ACC112 (cell line): Measurements from ENCODE around the gene SERPINB5.
A peak's percentile ranks its signal among the peaks of the same experiment; 100 is the strongest.

Source experiments
- H2AFZ ChIP-seq: fragments of 200-600 bp; sonication (generic); one replicate; pipeline ENCODE4 v1.6.0; 2017; ENCODE audit warnings: antibody characterized with exemption, low read length; ENCODE audit not compliant: unreplicated experiment
- H3K27ac ChIP-seq: fragments of 200-600 bp; sonication (generic); 2 replicates; pipeline ENCODE4 v1.5.1; 2014; ENCODE audit warnings: low read depth, mild to moderate bottlenecking, antibody characterized with exemption, low read length, moderate library complexity
- H3K27me3 ChIP-seq: fragments of 200-600 bp; sonication (generic); 2 replicates; pipeline ENCODE4 v1.6.1; 2014; ENCODE audit warnings: mild to moderate bottlenecking, antibody characterized with exemption, low read length, moderate library complexity, mixed read lengths; ENCODE audit not compliant: insufficient read depth
- H3K36me3 ChIP-seq: fragments of 200-600 bp; sonication (generic); 2 replicates; pipeline ENCODE4 v1.6.1; 2016; ENCODE audit warnings: mild to moderate bottlenecking, antibody characterized with exemption, low read length, moderate library complexity, mixed read lengths; ENCODE audit not compliant: insufficient read depth
- H3K4me1 ChIP-seq: fragments of 200-600 bp; sonication (generic); one replicate; pipeline ENCODE4 v1.6.1; 2016; ENCODE audit warnings: low read length, mixed read lengths; ENCODE audit not compliant: insufficient read depth, unreplicated experiment, control insufficient read depth
- H3K4me3 ChIP-seq: fragments of 200-600 bp; sonication (generic); 2 replicates; pipeline ENCODE4 v1.5.1; 2014; ENCODE audit warnings: mild to moderate bottlenecking, low read depth, low read length
- H3K79me2 ChIP-seq: fragments of 200-600 bp; sonication (generic); one replicate; pipeline ENCODE4 v1.6.0; 2016; ENCODE audit warnings: low read length; ENCODE audit not compliant: control insufficient read depth, unreplicated experiment, insufficient read depth

Gene SERPINB5, protein sequence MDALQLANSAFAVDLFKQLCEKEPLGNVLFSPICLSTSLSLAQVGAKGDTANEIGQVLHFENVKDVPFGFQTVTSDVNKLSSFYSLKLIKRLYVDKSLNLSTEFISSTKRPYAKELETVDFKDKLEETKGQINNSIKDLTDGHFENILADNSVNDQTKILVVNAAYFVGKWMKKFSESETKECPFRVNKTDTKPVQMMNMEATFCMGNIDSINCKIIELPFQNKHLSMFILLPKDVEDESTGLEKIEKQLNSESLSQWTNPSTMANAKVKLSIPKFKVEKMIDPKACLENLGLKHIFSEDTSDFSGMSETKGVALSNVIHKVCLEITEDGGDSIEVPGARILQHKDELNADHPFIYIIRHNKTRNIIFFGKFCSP

DNA sequence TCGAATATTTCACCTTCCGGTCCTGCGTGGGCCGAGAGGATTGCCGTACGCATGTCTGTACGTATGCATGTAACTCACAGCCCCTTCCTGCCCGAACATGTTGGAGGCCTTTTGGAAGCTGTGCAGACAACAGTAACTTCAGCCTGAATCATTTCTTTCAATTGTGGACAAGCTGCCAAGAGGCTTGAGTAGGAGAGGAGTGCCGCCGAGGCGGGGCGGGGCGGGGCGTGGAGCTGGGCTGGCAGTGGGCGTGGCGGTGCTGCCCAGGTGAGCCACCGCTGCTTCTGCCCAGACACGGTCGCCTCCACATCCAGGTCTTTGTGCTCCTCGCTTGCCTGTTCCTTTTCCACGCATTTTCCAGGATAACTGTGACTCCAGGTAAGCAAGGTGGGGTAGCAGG lies at the start of gene SERPINB5:
SERPINB5 (plus strand) TSS at position 291 of the 400 bp plus-strand sequence. CDS start 7,471 bp downstream, outside the sequence.
- H3K4me1 ChIP-seq = peaks cover 9% of the 10 kb centered on the region
- peak within 1 kb of the TSS; percentile 16 for H2AFZ ChIP-seq
- 0 out of 2 replicates have a peak, but pooled peaks cover 1% of the 10 kb centered on the region for H3K27me3 ChIP-seq
- H3K4me3 ChIP-seq = no peak within 1 kb of the TSS
- no peaks in the 10 kb centered on the region for H3K79me2 ChIP-seq
- no peaks in the 10 kb centered on the region for H3K36me3 ChIP-seq
- H3K27ac ChIP-seq = no peak within 1 kb of the TSS

DNA sequence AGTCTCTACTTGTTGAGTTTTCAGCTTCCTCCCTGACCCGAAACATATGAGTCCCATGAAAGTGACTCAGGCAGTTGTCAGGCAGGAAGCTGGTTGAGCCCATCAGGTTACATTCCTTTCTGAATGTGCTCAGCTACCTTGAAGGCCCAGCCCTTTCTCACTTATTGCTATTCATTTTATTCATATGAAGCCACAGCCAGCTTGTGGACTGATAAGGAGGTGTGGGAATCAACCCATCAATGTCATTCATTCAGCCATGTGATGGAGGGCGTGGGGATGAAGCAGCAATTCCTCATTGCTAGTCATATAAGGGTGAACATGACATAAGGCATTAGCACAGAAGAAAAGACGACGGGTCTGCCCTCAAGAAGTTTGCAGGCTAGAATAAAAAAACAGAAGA lies 49.2 kb upstream of the SERPINB5 start:
- H3K36me3 ChIP-seq = no peaks in the 10 kb centered on the region
- no peak overlapping the region for H2AFZ ChIP-seq
- no peaks in the 10 kb centered on the region for H3K27me3 ChIP-seq
- H3K4me1 ChIP-seq = peaks cover 3% of the 10 kb centered on the region
- no peak overlapping the region for H3K27ac ChIP-seq
- no peaks in the 10 kb centered on the region for H3K79me2 ChIP-seq
- no peak overlapping the region for H3K4me3 ChIP-seq

DNA sequence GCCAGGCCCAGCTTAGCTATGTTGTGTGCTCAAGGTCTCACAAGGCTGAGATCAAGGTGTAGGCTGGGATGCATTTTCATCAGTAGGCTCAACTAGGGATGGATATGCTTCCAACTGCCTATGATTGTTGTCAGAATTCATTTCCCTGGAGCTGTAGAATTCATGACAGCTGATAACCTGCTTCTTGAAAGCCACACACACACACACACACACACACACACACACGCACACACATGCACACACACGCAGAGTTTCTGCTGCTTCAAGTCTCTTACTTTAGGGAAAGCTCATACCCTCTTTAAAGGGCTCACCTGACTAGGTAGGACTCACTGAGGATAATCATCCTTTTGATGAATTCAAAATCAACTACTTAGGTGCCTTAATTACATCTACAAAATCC lies 46.2 kb upstream of the SERPINB5 start:
- Histone ChIP-seq H3K27me3 (no peaks in the 10 kb centered on the region), H2AFZ (no peak overlapping the region), H3K4me1 (no peaks in the 10 kb centered on the region), H3K4me3 (no peak overlapping the region), H3K36me3 (no peaks in the 10 kb centered on the region), H3K79me2 (no peaks in the 10 kb centered on the region), H3K27ac (no peak overlapping the region)

DNA sequence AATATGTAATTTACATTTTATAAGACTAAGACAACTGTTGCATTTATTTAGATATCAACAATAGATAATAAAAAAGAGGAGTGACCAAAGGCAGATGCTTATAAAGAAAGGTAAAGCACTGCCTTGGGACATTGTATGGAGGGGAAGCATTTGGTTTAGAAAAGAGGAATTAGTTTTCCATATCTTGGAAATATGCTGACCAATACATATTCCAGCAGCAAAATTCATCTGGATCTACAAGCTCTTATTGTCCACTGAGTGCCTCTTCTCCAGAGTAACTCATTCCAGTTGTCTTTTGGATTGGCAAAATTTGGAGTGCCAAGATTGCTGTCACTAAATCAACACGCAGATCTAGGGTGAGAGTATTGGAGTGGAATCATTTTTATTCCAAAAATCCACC lies 45.6 kb upstream of the SERPINB5 start:
- Histone ChIP-seq H3K27me3 (no peaks in the 10 kb centered on the region), H3K4me1 (no peaks in the 10 kb centered on the region), H3K27ac (no peak overlapping the region), H3K4me3 (no peak overlapping the region), H2AFZ (no peak overlapping the region), H3K79me2 (no peaks in the 10 kb centered on the region), H3K36me3 (no peaks in the 10 kb centered on the region)

DNA sequence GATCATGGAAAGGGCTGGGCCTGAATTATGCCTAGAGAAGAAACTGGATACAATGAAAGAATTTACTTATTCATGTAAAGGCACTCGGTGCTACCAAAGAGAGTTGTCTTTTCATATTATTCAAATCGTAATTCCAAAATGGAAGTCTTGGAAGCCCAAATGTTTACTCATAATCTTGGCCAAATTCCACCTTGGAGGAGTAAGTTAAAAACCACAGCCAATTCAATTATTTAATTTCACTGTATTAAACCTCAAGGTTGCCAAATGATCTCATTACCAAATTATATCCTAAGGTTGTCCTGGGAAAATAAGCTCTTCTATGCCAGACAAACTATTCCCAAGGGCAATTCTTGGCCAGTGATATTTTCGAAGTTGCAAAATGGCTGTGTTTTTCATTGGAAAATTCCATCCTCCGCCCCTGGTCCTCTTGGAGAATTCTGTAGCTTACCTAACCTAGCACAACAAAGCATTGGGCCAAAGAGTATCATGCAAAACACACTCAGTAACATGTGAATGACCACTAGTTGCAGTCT lies 43.4 kb upstream of the SERPINB5 start:
- Histone ChIP-seq H3K27me3 (no peaks in the 10 kb centered on the region), H3K27ac (no peak overlapping the region), H3K4me3 (no peak overlapping the region), H3K4me1 (no peaks in the 10 kb centered on the region), H3K36me3 (no peaks in the 10 kb centered on the region), H3K79me2 (no peaks in the 10 kb centered on the region), H2AFZ (peak overlapping the region; percentile 65)

DNA sequence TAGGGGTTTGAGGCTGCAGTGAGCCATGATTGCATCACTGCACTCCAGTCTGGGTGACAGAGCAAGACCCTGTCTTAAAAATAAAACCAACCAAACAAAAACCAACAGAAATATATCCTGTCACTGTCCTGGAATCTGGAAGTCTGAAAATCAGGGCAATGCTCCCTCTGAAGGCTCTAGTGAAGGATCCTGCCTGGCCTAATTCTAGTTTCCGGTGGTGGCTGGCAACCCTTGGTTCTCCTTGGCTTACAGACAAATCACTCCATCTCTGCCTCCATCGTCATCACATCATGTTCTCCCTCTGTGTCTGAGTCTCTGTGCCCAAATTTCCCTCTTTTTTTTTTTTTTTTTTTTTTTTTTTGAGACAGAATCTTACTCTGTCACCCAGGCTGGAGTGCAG lies 38.6 kb upstream of the SERPINB5 start:
- no peaks in the 10 kb centered on the region for H3K79me2 ChIP-seq
- no peaks in the 10 kb centered on the region for H3K36me3 ChIP-seq
- H3K4me3 ChIP-seq = no peak overlapping the region
- peak overlapping the region; percentile 76 for H2AFZ ChIP-seq
- H3K27ac ChIP-seq = no peak overlapping the region
- peaks cover 13% of the 10 kb centered on the region for H3K4me1 ChIP-seq
- H3K27me3 ChIP-seq = no peaks in the 10 kb centered on the region

DNA sequence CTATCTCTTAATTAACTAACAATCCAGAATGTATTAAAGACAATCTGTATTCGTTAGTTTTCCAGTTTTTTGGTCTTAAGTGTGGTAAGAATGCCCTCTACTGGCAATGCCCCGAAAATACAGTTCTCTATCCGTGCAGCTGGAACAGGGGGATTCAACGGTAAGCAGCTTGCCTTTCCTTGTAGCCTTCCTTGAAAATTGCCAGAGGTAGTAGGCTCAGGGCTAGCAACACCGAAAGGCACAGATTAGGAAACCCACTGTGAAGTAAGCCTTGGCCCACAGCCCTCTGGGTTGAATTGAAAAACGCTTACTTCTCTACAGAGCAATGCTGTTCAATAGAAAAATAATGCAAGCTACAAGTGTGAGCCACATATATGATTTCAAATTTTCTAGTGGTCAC lies 37.4 kb upstream of the SERPINB5 start:
- H3K4me1 ChIP-seq = peaks cover 13% of the 10 kb centered on the region
- no peaks in the 10 kb centered on the region for H3K36me3 ChIP-seq
- H3K4me3 ChIP-seq = no peak overlapping the region
- H3K27ac ChIP-seq = no peak overlapping the region
- H2AFZ ChIP-seq = no peak overlapping the region
- H3K27me3 ChIP-seq = no peaks in the 10 kb centered on the region
- H3K79me2 ChIP-seq = no peaks in the 10 kb centered on the region

DNA sequence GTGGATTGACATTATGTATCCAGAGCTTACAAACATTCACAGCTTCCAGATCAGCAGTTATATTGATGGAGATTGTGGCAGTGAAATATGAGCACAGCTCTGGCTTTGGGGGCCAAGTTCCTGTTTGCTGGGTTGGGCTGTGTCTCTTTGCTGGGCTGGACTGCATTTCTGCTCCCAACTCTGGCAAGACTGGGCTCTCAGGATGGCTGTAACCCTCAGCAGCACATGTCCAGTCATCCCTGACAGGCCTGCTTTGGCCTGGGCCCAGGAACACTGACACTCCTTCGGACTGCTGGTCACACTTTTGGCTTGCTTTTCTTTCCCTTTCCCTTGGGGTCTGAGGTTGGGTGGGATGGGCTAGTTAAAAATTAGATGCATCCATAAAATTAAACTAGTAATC lies 36.5 kb upstream of the SERPINB5 start:
- no peaks in the 10 kb centered on the region for H3K27me3 ChIP-seq
- peaks cover 18% of the 10 kb centered on the region for H3K4me1 ChIP-seq
- no peaks in the 10 kb centered on the region for H3K79me2 ChIP-seq
- no peak overlapping the region for H3K4me3 ChIP-seq
- H3K27ac ChIP-seq = no peak overlapping the region
- peak overlapping the region; percentile 43 for H2AFZ ChIP-seq
- no peaks in the 10 kb centered on the region for H3K36me3 ChIP-seq

DNA sequence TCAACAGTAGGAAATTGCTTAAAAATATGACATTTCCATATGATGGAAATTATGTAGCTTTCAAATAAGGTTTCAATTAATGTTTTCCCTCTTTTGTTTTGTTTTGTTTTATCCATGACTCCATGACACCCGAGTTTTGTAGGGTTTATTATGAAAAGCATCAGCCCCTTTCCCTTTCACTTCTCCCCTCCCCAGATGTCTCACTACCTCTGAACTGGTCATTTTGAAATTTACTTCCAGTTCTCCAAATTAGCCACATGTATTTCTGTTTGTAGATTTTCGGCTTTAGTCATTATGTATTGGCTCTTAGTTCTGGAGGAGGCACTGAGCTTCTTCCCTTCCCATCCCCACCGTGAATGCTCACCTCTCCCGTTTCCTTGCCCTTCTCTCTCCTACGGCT lies 35.9 kb upstream of the SERPINB5 start:
- Histone ChIP-seq H3K36me3 (no peaks in the 10 kb centered on the region), H2AFZ (peak overlapping the region; percentile 12), H3K27ac (no peak overlapping the region), H3K4me1 (peaks cover 19% of the 10 kb centered on the region), H3K79me2 (no peaks in the 10 kb centered on the region), H3K27me3 (no peaks in the 10 kb centered on the region), H3K4me3 (no peak overlapping the region)

DNA sequence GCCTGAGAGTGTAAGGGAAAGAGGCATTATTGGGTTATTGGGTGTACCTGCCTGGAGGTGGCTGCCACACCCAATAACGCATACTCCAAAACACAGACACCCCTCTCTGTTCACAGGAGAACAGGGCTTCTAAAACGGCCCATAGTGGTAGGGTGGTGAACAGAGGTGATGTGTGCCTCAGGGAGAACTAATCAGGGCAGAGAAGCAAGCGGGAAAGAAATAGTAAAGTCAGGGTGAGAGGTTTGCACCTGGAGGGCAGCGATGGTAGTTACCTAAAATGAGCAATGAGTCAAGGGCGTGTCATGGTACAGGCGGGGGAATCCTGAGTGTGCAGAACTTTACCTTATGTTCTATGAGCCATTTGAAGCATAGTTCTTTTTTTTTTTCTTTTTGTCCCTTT lies 32.9 kb upstream of the SERPINB5 start:
- Histone ChIP-seq H3K79me2 (no peaks in the 10 kb centered on the region), H3K4me1 (peaks cover 19% of the 10 kb centered on the region), H3K27ac (no peak overlapping the region), H3K36me3 (no peaks in the 10 kb centered on the region), H3K27me3 (no peaks in the 10 kb centered on the region), H3K4me3 (no peak overlapping the region), H2AFZ (no peak overlapping the region)

DNA sequence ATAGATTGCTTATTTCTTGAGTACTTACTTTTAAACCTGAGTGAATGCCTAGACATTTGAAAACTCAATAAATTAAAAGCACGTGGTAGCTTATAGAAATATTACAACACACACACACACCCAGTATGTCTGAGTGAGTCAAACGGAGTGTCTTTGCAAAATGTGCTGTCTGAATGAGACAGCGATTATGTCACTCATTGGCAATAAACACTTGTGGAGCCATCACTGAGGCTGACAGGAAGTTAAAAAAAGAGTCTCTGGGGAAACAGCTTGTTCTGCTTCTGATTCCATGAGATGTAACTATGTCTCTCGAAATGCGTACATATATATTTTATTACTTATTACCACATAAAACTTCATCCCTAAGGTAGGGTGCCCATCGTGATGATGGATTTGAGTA lies 32.2 kb upstream of the SERPINB5 start:
- peaks cover 19% of the 10 kb centered on the region for H3K4me1 ChIP-seq
- no peaks in the 10 kb centered on the region for H3K79me2 ChIP-seq
- peak overlapping the region; percentile 13 for H2AFZ ChIP-seq
- no peaks in the 10 kb centered on the region for H3K27me3 ChIP-seq
- peak overlapping the region; percentile 7; the same call in 1 of the 2 replicates for H3K27ac ChIP-seq
- H3K4me3 ChIP-seq = no peak overlapping the region
- no peaks in the 10 kb centered on the region for H3K36me3 ChIP-seq
